Measurements from ENCODE around the gene RNF180. TPM values are rescaled to one million over a fixed set of nuclear protein-coding genes. Genes with fewer than 3 reads are reported as not detected.

RNF180 gene
- total and polyA plus RNA-seq, 2 donors (not counting 1 experiment from before 2014, with no cell fraction given) = not detected

GRCh38 chr5:64188776-64189175, 23.1 kb downstream of the RNF180 start:
- Mint-ChIP-seq H3K27ac (no peak overlapping the region), H3K27me3 (no peaks in the 10 kb centered on the region), H3K4me1 (no peaks in the 10 kb centered on the region), H3K4me3 (no peak overlapping the region), H3K9me3 (ENCODE audit: insufficient read depth) (no peaks in the 10 kb centered on the region)
- Histone ChIP-seq H3K4me2 (replicated peaks; ENCODE audit: low read depth, low read length, poor library complexity, severe bottlenecking) (no peak overlapping the region), H3K9me3 (ENCODE audit: control extremely low read depth in 1 of 3, control insufficient read depth in 2 of 3, insufficient read depth in 1 of 3, low read length in 2 of 3) (peaks cover 0 to 3% (median 0%) of the 10 kb centered on the region in 3 donors), H3K79me2 (ENCODE audit: control insufficient read depth, insufficient read depth, low read length) (no peaks in the 10 kb centered on the region), H3K36me3 (replicated peaks in 1 of 2; ENCODE audit: control extremely low read depth in 1 of 2, control insufficient read depth in 1 of 2, extremely low read depth in 1 of 2, insufficient read depth in 2 of 2, low read length in 1 of 2) (no peaks in the 10 kb centered on the region), H3K4me1 (ENCODE audit: control insufficient read depth in 2 of 2, insufficient read depth in 2 of 2, low read length in 2 of 2) (no peaks in the 10 kb centered on the region), H3K27me3 (replicated peaks in 1 of 4; ENCODE audit: control extremely low read depth in 1 of 4, control insufficient read depth in 3 of 4, insufficient read depth in 4 of 4, low read length in 3 of 4) (no peaks in the 10 kb centered on the region), H3K4me3 (ENCODE audit: control extremely low read depth in 1 of 5, extremely low read depth in 1 of 5, insufficient read depth in 1 of 5, low read depth in 2 of 5, low read length in 4 of 5) (no peak overlapping the region), H3K9ac (ENCODE audit: low read length) (no peak overlapping the region), H3K27ac (ENCODE audit: low read length in 2 of 2) (no peak overlapping the region), H2AFZ (ENCODE audit: insufficient read depth, low read depth, low read length, poor library complexity, severe bottlenecking) (no peak overlapping the region), H4K20me1 (ENCODE audit: control insufficient read depth, insufficient read depth, low read length, poor library complexity, severe bottlenecking) (no peaks in the 10 kb centered on the region)
- intact Hi-C loops (cut with micrococcal nuclease) = no loop called here
- CTCF ChIA-PET = no interaction called here
- ATAC-seq (ENCODE audit: low read depth) (no peak), DNase-seq (no peak)
- POLR2A ChIA-PET = no interaction called here
- TF ChIP-seq EZH2 (IDR thresholded peaks at IDR 0.05; ENCODE audit: borderline replicate concordance, insufficient read depth, low read depth, low read length, poor library complexity, severe bottlenecking) (no peak), CTCF (IDR thresholded peaks at IDR 0.05) (no peak)
- WGBS (ENCODE audit: insufficient coverage) = no CpG with 5 or more reads among the region's 1 CpG

GRCh38 chr5:64190562-64191306, 25.1 kb downstream of the RNF180 start:
- H3K9me3 ChIP-seq (ENCODE audit: control extremely low read depth in 1 of 3, control insufficient read depth in 2 of 3, insufficient read depth in 1 of 3, low read length in 2 of 3) = peaks cover 0 to 3% (median 0%) of the 10 kb centered on the region in 3 donors
- H3K9me3 Mint-ChIP-seq (ENCODE audit: insufficient read depth) = no peaks in the 10 kb centered on the region
- ChIA-PET POLR2A (no interaction called here), CTCF (no interaction called here)
- no peak overlapping the region for H3K9ac ChIP-seq (ENCODE audit: low read length)
- no peaks in the 10 kb centered on the region for H4K20me1 ChIP-seq (ENCODE audit: control insufficient read depth, insufficient read depth, low read length, poor library complexity, severe bottlenecking)
- H3K4me2 ChIP-seq (replicated peaks; ENCODE audit: low read depth, low read length, poor library complexity, severe bottlenecking) = no peak overlapping the region
- no peak for TF ChIP-seq EZH2 (IDR thresholded peaks at IDR 0.05; ENCODE audit: borderline replicate concordance, insufficient read depth, low read depth, low read length, poor library complexity, severe bottlenecking)
- no peaks in the 10 kb centered on the region for H3K4me1 Mint-ChIP-seq
- no peak overlapping the region for H3K27ac Mint-ChIP-seq
- no CpG with 5 or more reads among the region's 2 CpGs for WGBS (ENCODE audit: insufficient coverage)
- no peaks in the 10 kb centered on the region for H3K27me3 Mint-ChIP-seq
- no peaks in the 10 kb centered on the region for H3K79me2 ChIP-seq (ENCODE audit: control insufficient read depth, insufficient read depth, low read length)
- intact Hi-C loops (cut with micrococcal nuclease) = no loop called here
- no peak overlapping the region for H3K4me3 ChIP-seq (ENCODE audit: control extremely low read depth in 1 of 5, extremely low read depth in 1 of 5, insufficient read depth in 1 of 5, low read depth in 2 of 5, low read length in 4 of 5)
- no peak for DNase-seq
- H3K4me3 Mint-ChIP-seq = no peak overlapping the region
- no peaks in the 10 kb centered on the region for H3K27me3 ChIP-seq (replicated peaks in 1 of 4; ENCODE audit: control extremely low read depth in 1 of 4, control insufficient read depth in 3 of 4, insufficient read depth in 4 of 4, low read length in 3 of 4)
- no peak for ATAC-seq (ENCODE audit: low read depth)
- no peak overlapping the region for H3K27ac ChIP-seq (ENCODE audit: low read length in 2 of 2)
- no peaks in the 10 kb centered on the region for H3K36me3 ChIP-seq (replicated peaks in 1 of 2; ENCODE audit: control extremely low read depth in 1 of 2, control insufficient read depth in 1 of 2, extremely low read depth in 1 of 2, insufficient read depth in 2 of 2, low read length in 1 of 2)
- H2AFZ ChIP-seq (ENCODE audit: insufficient read depth, low read depth, low read length, poor library complexity, severe bottlenecking) = no peak overlapping the region
- no peaks in the 10 kb centered on the region for H3K4me1 ChIP-seq (ENCODE audit: control insufficient read depth in 2 of 2, insufficient read depth in 2 of 2, low read length in 2 of 2)
